Prostate gland (tissue), 2 donors: ENCODE measurements around the gene ATP10B. TPM values are rescaled to one million over a fixed set of nuclear protein-coding genes. Genes with fewer than 3 reads are reported as not detected.

Experiments used
- DNase-seq: peaks from one replicate; pipeline ENCODE4 v3.0.0-alpha.2; 2019; ENCODE audit warnings: low spot score
- H3K27ac ChIP-seq, 2 donors: fragments of 200-600 bp; sonication (generic); 2 replicates each; pipeline ENCODE4 v1.5.1; 2017 to 2019
- H3K27me3 ChIP-seq: fragments of 200-600 bp; sonication (generic); replicated peaks from 2 replicates; pipeline ENCODE4 v1.5.1; 2019; ENCODE audit not compliant: insufficient read depth
- H3K36me3 ChIP-seq, 2 donors: fragments of 200-600 bp; sonication (generic); 1 replicate in 1 of 2; 2 replicates in 1 of 2; pipeline versions ENCODE4 v1.5.1 to v1.8.1; 2017 to 2019
- H3K4me1 ChIP-seq: fragments of 200-600 bp; sonication (generic); replicated peaks from 2 replicates; pipeline ENCODE4 v1.5.1; 2019
- H3K4me3 ChIP-seq, 2 donors: fragments of 200-600 bp; sonication (generic); 2 replicates each; pipeline ENCODE4 v1.5.1; 2017 to 2019
- H3K9me3 ChIP-seq: fragments of 200-600 bp; sonication (generic); 2 replicates; pipeline ENCODE4 v1.5.1; 2017
- POLR2A ChIP-seq: fragments of 450-650 bp; IDR thresholded peaks from one replicate; pipeline ENCODE4 v1.6.1; 2016; ENCODE audit warnings: antibody characterized with exemption, mild to moderate bottlenecking
- POLR2AphosphoS5 ChIP-seq: sonication (generic); formaldehyde crosslinking; IDR thresholded peaks from one replicate; pipeline ENCODE4 v1.6.1; 2017; ENCODE audit warnings: antibody characterized with exemption
- WGBS: methylation state at CpG from one replicate; pipeline ENCODE4 v1.1.5; 2018; 5-methylcytosine and 5-hydroxymethylcytosine counted together
- intact Hi-C: fragments of 100-400 bp; cut with DNase I; formaldehyde crosslinking; loops from one replicate; pipeline ENCODE4 v1.14.2; 2022
- total RNA-seq, 2 donors: library from RNA; depleted of rRNA; stranded (reverse); fragments of >200 nt; gene quantifications; one replicate each; pipeline ENCODE4 v1.1.0, GENCODE V29; 2016
- TF ChIP-seq, protein P1 (sequence below), 4 experiments: fragments of 200-600 bp in 2 of 4; fragments of 450-650 bp in 2 of 4; sonication (generic) in 2 of 4; IDR thresholded peaks; 1 replicate in 3 of 4; 2 replicates in 1 of 4; pipeline ENCODE4 v1.5.1; 2016 to 2019; ENCODE audit warnings: antibody characterized with exemption in 4 of 4, mild to moderate bottlenecking in 2 of 4, moderate library complexity in 2 of 4

Gene ATP10B
- total RNA-seq, 2 donors from 2014 or later = 0.74 TPM; not detected in 1

DNA sequence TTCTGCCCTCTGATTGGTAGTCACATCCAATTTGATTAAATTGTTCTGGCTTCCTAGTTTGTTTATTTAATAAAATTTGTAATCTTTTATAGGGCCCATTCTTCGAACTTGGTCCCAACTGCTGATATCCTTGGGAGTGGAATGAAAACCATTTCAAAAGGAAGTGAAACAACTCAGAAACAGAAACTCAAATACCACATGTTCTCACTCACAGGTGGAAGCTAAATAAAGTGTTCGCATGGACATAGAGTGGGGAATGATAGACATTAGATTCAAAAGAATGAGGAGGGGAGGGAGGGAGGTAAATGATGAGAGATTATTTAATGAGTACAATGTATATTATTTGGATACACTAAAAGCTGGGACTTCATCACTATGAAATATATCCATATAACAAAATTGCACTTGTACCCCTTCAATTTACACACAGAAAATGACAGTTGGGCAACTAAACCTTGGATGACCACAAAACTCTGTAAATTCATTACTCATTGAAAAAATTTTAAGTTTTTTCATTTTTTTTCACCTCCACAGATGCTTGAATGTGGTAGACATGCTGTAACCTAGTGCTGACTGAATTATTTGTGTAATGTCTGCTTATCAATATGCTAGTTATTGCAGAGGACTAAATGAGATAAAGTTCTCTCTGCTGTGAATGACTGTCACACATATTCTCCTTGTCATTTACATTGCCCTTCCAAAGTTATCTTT is 16.0 kb downstream of the ATP10B start:
- TF ChIP-seq POLR2AphosphoS5 (no peak), POLR2A (no peak)
- TF ChIP-seq, protein P1, sequence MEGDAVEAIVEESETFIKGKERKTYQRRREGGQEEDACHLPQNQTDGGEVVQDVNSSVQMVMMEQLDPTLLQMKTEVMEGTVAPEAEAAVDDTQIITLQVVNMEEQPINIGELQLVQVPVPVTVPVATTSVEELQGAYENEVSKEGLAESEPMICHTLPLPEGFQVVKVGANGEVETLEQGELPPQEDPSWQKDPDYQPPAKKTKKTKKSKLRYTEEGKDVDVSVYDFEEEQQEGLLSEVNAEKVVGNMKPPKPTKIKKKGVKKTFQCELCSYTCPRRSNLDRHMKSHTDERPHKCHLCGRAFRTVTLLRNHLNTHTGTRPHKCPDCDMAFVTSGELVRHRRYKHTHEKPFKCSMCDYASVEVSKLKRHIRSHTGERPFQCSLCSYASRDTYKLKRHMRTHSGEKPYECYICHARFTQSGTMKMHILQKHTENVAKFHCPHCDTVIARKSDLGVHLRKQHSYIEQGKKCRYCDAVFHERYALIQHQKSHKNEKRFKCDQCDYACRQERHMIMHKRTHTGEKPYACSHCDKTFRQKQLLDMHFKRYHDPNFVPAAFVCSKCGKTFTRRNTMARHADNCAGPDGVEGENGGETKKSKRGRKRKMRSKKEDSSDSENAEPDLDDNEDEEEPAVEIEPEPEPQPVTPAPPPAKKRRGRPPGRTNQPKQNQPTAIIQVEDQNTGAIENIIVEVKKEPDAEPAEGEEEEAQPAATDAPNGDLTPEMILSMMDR (IDR thresholded peaks at IDR 0.05) = no peak
- intact Hi-C loops = no loop called here
- 63% methylated on average over 2 of the region's 2 CpGs for WGBS

DNA sequence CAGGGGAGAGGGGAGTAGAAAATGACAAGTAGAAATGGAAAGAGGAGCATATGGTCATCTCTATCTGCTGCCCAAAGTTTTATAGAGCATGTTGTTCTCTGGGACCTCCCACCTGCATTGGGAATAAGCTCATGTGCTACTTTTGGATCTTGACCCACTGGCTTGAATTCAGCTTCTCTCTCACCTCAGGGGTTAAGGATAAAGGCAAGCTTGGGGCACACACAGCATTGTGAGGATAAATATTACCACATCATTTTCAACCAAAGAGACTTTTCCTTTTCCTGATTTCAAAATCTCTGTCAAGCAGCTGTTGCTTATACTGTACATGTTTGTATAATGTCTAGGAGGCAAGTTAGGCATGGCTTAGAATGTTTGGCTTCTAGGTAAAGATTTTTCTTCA is 16.6 kb downstream of the ATP10B start:
- TF ChIP-seq POLR2AphosphoS5 = no peak
- TF ChIP-seq, protein P1 (IDR thresholded peaks at IDR 0.05) = no peak
- TF ChIP-seq POLR2A = no peak
- Histone ChIP-seq H3K9me3 (no peaks in the 10 kb centered on the region), H3K27ac (no peak overlapping the region), H3K36me3 (no peaks in the 10 kb centered on the region), H3K27me3 (no peaks in the 10 kb centered on the region), H3K4me3 (no peak overlapping the region), H3K4me1 (no peaks in the 10 kb centered on the region)
- DNase-seq = no peak
- intact Hi-C loops = no loop called here

More for the DNA sequence above, 16.0 kb downstream of the ATP10B start:
- no peaks in the 10 kb centered on the region for H3K36me3 ChIP-seq
- DNase-seq = no peak
- H3K27me3 ChIP-seq = no peaks in the 10 kb centered on the region
- H3K4me3 ChIP-seq = no peak overlapping the region
- no peaks in the 10 kb centered on the region for H3K9me3 ChIP-seq
- no peaks in the 10 kb centered on the region for H3K4me1 ChIP-seq
- H3K27ac ChIP-seq = no peak overlapping the region

DNA sequence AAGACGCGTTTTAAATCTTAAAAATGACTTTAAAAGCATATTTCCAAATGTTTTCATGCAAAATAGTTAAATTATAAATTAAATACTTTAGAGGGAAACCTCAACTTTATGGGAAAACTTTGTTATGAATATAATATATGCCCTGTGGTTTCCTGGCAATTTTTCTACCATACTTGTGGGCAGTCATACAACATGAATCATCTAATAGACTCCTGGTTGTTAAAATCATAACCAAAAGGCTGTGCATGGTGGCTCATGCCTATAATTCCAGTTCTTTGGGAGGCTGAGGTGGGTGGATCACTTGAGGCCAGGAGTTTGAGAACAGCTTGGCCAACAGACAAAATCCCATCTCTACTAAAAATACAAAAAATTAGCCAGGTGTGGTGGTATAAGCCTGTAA is 18.2 kb downstream of the ATP10B start:
- WGBS = 100% methylated on average over 2 of the region's 2 CpGs
- intact Hi-C loops = no loop called here

DNA sequence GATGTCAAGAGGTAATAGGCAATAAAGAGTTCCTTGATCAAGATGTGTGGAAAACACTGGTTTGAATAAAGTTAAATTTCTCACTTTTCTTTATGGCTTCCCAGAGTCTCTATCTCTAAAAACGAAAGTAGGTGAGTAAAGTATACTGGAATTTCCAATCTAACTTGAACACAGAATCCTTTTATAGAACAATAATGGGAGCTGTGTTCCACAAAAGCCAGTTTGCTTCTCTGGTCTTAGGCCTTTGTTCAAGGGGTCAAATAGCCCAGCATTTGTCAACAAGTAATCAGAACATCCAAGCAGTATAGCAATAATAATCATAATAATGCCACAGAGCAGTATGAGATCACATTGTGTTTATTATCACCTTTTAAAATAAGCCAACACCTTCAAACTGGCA is 20.2 kb downstream of the ATP10B start:
- WGBS = 68% methylated on average over 1 of the region's 1 CpG
- TF ChIP-seq POLR2A (no peak), POLR2AphosphoS5 (no peak)
- TF ChIP-seq, protein P1 (IDR thresholded peaks at IDR 0.05) = no peak
- Histone ChIP-seq H3K27me3 (no peaks in the 10 kb centered on the region), H3K4me3 (no peak overlapping the region), H3K9me3 (no peaks in the 10 kb centered on the region), H3K36me3 (no peaks in the 10 kb centered on the region), H3K4me1 (no peaks in the 10 kb centered on the region), H3K27ac (no peak overlapping the region)
- intact Hi-C loops = no loop called here
- DNase-seq = no peak

More for the DNA sequence above, 18.2 kb downstream of the ATP10B start:
- H3K27me3 ChIP-seq = no peaks in the 10 kb centered on the region
- no peaks in the 10 kb centered on the region for H3K36me3 ChIP-seq
- H3K4me1 ChIP-seq = no peaks in the 10 kb centered on the region
- no peak overlapping the region for H3K4me3 ChIP-seq
- DNase-seq = no peak
- TF ChIP-seq, protein P1 (IDR thresholded peaks at IDR 0.05) = no peak
- TF ChIP-seq POLR2AphosphoS5 (no peak), POLR2A (no peak)
- H3K27ac ChIP-seq = no peak overlapping the region
- no peaks in the 10 kb centered on the region for H3K9me3 ChIP-seq
